Mammary epithelial cell (primary cell): ENCODE data around the gene PTPN7.

ENCODE experiments used
- CTCF ChIP-seq, 2 donors: IDR thresholded peaks in 1 of 2; conservative IDR thresholded peaks in 1 of 2; 2 replicates each; pipeline ENCODE4 v1.5.1; 2011 to 2012; ENCODE audit warnings: inconsistent platforms in 2 of 2, low read length in 2 of 2, mild to moderate bottlenecking in 2 of 2, control low read depth in 1 of 2, low read depth in 1 of 2; ENCODE audit not compliant: insufficient read depth in 1 of 2; ENCODE audit errors: extremely low read depth in 1 of 2
- EZH2 ChIP-seq: IDR thresholded peaks from 2 replicates; pipeline ENCODE4 v1.6.1; 2012; ENCODE audit warnings: low read length, inconsistent platforms, borderline replicate concordance

DNA sequence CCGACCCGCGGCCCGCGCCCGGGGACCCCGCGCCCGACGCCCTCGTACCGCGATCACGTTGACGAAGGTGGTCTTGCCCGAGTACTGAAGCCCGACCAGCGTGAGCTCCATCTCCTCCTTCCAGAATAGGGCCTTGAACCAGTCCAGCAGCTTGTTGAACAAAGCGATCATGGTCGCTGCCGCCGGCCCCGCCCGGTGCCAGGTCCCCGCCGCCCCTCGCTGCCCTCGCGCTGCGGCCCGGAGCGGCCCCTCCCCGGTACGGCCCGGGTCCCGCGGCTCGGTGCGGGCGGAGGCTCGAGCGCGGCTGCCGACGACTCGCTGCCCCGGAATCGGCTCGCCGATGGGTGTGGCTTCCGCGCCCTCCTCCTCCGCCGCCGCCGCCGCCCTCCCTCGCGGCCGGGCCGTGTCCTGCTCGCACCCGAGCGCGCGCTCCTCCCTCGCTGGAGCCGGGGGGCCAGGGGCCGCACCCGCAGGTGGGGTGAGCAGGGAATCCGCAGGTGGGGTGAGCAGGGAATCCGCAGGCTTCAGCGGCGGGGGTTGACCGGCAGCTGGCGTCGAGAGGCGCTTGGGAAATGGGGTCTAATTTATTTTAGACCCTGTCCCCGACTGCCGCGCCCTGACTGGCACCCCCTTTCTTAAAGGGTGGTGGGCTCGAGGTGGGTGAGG, 15.9 kb downstream of the PTPN7 start, which contains the start of gene ARL8A:
- TF ChIP-seq CTCF (conservative IDR thresholded peaks at IDR 0.05 in 1 of 2, IDR thresholded peaks at IDR 0.05 in 1 of 2; ENCODE audit: extremely low read depth in 1 of 2, insufficient read depth in 1 of 2, low read depth in 1 of 2, low read length in 2 of 2) (no peak), EZH2 (no peak)
